Stimulated activated CD4-positive, alpha-beta T cell treated with anti-CD3 and anti-CD28 coated beads, Interleukin-12 subunit alpha, Interleukin-12 subunit beta, amount 100 ng/mL, for 24 hours (primary cell): ENCODE results near the gene FNBP1.
A peak's percentile ranks its signal among the peaks of the same experiment; 100 is the strongest.
"Not testable (repeated sequence)": the region's sequence is repeated elsewhere in the genome, so short reads cannot be mapped to it uniquely, and the experiment has no call there.

Experiments used
- DNase-seq, 2 experiments: peaks; one replicate each; pipeline ENCODE4 v3.0.0-alpha.2; 2020; ENCODE audit warnings: low read depth in 2 of 2

Gene FNBP1

DNA sequence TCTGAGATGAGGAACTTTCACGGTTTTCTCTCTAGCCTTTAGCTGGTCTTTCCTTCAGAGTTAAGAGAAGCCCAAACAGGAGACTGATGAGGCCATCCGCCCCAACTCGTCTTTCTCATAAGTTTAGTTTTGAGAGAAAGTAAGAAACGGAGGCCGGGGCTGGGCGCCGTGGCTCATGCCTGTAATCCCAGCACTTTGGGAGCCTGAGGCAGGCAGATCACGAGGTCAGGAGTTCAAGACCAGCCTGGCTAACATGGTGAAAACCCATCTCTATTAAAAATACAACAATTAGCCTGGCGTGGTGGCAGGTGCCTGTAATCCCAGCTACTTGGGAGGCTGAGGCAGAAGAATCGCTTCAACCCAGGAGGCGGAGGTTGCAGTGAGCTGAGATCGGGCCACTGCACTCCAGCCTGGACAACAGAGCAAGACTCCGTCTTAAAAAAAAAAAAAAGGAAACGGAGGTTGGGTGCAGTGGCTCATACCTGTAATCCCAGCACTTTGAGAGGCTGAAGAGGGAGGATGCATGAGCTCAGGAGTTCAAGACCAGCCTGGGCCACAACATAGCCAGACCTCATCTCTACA, 152.2 kb downstream of the FNBP1 start:
- not testable (repeated sequence) for DNase-seq

DNA sequence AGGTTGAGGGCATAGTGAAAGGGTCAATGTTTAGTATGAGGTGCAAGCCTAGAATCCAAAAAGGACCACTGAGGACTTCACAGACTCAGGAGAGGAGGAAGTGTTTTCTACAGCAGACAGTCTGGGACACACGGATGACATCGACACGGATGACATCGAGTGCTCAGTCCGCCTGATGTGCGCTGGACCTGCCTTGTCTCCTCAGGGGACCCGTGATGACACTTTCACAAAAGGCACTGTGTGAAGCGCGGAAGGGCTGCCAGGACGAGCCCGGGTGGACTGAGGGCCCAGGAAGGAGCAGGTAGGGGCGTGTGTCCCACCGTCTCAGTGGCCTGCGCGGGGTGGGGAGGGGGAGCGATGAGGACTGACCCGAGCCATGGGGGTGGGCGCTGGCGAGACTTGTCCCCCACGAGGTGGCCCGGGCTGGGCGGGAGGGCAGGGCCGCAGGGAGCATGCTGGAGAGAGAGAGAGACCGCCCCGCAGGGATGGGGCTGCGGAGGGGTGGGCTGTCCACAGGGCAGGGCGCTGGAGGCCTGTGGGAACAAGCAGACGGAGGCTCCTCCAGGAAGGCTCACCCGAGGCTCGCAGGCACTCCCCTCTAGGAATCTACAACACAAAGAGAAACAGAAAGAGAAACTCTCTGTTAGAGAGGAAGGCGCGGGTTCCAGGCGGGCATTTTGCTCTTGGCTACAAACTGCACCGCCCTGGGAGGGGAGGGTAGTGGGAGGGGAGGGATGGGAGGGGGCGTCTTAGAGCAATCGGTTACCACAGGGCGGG, 152.9 kb downstream of the FNBP1 start:
- peak; percentile 61 to 83 for DNase-seq

DNA sequence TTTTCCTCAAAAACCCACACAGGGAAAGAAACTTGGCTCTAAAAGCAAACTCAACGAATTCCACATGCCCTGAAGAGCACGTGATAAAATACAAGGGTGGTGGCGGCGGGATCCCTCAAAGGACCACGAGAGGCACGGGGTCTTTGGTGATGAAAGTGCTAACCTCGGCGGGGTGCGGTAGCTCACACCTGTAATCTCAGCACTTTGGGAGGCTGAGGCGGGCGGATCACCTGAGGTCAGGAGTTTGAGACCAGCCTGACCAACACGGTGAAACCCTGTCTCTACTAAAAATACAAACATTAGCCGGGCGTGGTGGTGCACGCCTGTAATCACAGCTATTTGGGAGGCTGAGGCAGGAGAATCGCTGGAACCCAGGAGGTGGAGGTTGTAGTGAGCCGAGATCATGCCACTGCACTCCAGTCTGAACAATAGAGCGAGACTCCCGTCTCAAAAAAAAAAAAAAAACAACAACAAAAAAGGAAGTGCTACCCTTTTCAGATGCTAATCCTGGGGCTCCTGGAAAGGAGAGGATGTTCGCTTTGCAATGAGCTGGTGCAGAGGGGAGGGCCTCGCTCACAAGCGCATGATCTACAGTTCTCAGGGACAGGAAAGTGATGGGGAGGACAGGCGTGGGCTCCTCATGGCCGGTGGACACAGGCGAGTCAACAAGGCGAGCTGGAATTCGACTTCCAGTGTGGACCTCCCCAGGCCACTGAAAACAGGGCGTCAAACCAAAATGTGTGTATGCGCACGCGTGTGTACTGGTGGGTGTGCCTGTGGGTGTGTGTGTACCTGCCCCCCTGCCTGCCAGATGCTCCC, 153.7 kb downstream of the FNBP1 start:
- DNase-seq: no peak

DNA sequence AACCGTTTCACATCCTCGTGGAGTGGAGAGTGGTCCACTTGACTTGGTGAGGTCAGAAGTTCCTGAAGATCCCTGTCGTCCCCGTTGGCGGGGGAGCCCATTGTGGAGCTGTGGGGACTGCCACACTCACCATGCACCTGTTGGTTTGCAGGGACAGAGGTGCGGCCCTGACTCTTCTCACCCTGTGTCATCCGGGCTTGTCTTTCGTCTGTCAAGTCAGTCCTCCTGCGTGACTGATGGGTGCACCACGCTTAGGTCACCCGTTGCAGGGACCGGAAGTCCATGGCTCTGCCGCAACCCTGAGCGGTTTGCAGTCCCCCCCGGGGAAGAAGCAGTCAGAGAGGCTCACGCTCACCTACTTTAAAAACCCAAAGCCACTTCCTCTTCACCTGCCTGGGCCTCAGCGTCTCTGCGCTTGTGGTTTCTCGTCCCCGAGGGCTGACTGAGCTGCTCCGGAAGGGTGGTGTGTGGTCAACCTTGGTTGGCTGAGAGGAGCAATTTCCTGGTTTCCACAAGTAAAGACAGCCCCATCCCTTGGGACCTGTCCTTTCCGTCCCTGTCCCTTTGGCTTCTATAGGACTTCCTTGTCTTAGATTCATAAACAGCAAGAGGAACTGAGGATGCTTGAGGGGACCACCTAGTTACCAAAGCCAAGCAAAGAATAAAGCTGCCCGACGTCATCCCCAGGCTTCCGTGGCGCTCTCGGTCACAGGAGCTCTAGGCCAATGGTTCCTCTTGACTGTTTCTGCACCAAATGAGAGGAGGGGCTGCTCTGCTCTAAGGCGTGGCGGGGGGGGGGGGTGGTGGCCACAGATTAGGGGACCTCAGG, 154.5 kb downstream of the FNBP1 start:
- peak; percentile 81 to 83 for DNase-seq

DNA sequence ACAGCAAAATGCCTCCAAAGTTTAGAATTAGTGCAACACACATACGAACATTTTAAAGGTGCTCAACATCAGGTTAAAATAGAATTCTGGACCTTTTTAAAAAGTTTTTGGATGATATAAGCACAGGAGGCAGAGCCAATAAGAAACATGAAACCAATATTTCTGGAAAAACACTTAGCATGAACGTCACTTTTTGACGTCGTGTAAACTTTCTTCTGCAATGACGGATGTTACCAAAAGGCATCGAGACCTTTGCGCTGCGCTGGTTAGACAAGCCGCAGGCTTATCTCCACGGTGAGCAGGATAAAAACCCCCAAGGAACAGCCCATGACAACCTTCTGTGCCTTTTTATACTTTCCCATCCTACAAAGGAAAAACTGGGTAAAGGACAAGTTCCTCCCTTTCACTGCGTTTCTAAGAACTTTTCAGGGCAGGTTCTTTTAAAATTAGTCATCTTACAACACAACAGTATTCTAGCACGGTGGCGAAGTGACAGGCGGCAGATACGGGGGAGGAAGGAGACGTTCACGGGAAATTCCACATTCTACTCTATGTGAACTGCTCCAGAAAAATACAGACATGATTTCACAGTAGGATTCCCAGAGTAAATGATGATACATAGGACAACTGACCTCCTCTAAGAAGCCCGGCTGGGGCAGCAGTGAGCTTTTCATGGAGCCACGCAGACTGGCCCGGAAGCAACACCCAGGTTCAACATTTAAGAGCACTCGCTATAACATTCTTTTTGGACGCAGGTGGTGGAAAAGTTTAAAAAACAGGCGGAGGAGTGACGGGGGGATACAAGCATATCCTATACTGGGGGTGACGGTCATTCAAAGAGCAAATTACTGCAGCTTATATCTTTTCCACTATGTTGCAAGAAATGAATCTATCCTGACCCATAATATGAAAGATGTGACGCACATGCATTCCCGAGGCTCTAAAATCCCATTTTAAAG, 155.4 kb downstream of the FNBP1 start:
- no peak for DNase-seq

DNA sequence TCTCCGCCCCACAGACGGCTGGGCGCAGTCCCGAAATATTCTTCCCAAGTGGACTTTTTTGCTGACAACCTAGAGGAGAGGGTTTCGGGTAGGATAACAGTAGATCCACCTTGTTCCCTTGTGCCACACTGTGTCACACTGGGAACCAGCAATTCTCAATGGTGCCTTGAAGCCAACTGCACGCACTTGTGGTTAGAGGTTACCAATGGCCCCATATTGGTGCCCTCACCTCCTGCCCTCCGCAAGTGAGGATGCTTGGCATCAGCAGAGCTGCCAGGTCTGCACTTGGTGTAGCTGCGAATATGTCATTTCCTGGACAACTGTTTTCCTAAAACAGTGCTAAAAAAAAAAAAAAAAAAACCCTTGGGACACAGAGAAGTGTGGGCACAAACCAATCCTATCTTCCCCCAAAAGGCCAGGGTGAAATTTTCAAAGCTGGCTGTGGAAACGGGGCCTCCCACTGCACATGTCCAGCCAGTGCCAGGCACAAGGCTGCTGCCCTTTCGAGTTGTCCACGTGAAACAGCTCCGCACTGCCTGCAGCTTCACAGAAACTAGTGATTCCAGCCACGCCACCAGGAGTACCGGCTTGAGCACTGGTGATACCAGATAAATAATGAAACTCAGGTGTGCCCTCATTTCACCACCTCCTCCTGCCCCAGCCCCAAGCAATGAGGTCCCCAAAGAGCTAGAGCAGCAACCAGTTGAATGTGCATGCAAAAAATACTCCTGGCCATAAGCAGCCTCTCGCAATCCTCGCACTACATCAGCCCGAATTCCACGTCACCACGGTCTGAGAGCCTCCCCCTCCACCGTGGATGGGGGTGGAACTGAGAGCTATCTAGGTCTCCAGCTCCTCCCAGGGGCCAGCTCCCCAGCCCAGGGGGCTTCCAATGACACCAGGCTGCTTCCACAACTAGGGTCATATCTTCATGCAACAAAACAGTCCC, 156.5 kb downstream of the FNBP1 start:
- DNase-seq: no peak

DNA sequence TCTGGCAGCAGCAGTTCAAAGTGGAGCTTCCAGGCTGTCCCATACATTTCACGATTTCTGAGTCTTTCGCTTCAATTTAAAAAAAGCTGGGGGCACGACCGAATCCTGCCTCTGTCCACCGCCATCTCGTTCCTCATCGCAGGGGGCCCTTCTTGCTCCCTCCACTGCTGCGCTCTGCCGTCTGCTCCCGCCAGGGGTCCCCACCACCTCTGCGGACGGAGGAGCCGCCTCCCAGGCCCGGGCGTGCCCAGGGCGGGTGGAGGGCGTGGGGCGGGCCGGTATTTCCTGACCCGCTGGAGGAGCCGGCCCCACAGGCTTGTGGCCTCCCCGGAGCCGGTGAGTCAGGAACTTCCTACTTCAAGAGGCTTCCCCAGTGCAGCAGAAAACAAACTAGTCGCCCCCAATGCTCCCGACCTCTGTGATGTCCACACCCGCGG, 157.3 kb downstream of the FNBP1 start:
- peak; percentile 80 to 93 for DNase-seq

DNA sequence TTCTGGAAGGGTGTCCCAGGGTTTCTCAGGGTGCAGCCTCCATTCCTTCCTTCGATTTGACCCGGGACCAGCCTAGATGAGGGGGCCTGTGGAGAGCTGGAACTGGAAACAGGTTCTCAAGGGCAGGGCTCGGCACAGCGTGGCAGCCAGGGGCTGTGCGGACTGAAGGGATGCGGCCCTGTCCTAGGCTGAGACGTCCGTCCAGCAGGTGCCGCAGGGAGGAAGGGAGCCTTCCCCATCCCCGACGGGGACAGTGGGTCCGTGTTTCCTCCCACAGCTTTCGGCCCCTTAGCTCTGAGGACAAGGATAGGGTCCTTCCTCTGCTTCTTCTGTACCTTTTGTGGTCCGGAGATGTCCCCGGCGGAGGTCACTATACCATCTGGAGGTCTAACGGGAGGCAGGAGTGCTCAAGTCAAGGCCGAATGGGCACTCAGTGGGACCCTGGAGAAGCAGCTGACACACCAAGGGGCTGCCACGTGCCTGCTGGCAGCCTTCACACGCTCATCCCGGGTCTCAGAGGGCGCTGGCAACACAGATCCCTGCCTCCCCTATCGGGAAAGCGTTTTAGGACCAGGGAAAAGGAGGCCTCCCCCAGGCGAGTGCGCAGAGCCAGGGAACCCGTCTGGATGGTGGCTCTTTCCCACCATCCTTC, 157.8 kb downstream of the FNBP1 start:
- DNase-seq: no peak

DNA sequence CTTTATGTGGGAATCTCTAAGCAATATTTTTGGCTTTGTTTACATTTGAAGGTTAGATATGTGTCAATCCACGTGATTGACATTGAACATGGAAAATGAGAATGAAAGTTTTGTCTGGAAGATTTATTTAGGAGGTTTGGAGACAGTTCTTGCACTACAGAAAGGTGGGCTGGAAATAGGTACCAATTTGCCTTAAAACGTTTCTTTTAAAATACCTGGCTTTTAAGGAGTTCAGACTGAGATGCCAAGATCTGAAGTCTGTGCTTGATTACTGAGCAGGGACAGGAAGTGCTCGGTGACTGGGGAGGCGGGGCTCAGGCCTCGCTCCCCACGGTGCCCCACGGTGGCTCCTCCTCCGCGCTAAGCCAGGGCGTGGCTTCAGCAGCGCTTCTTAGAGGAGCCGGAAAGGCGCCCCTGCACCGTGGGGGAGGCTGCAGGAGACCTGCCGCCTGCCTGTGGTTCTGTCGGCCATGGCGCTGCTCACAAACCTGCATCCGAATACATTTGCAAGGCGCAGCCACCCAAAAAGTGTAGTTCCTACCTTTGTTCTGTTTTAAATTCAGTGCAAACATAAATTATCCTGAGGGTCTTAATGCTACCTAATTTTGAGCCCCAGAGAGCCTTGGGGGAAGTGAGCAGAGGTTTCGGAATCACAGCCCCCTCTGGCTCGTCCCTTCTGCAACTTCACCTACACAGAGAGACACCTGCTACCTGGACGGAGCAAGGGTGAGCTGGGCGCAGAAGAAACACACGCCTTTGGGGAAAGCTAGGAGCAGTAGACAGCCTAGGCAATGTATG, 158.6 kb downstream of the FNBP1 start:
- DNase-seq: peak; percentile 86 to 95

DNA sequence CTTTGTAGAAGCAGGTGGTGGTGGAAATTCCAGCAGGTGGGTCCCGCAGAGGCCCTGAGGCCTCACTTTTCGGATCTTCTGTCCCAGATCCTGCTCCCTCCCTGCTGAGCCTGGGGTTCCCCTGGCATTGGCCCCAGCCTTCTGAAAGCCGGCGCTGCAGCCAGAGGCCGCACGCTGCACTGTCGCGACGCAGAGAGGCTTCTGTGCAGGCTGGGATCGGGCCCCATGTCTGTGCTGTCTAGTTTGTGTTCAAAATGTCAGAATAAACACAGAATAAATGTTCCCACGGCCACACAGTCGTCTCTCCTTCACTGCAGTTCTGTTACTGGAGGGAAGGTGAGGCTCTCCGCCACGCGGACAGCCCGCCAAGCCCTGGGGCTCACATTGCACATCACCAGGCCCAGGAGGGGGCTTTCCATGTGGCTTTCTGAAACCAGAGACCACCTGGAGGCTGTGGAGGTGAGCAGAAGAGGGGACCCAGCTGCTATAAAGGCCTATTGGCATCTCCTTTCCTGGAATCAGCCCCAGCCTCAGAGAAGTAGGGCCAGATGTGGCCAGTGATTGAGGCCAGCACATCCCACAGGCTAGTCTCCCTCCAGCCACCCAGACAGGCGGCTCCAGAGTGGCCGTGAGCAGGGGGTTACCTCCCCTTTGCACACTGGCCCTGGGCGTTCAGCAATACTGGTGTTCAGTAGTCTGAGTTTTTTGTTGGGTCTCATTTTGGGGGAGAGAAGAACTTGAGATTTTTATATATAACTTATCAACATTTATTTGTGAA, 161.3 kb downstream of the FNBP1 start:
- no peak for DNase-seq

DNA sequence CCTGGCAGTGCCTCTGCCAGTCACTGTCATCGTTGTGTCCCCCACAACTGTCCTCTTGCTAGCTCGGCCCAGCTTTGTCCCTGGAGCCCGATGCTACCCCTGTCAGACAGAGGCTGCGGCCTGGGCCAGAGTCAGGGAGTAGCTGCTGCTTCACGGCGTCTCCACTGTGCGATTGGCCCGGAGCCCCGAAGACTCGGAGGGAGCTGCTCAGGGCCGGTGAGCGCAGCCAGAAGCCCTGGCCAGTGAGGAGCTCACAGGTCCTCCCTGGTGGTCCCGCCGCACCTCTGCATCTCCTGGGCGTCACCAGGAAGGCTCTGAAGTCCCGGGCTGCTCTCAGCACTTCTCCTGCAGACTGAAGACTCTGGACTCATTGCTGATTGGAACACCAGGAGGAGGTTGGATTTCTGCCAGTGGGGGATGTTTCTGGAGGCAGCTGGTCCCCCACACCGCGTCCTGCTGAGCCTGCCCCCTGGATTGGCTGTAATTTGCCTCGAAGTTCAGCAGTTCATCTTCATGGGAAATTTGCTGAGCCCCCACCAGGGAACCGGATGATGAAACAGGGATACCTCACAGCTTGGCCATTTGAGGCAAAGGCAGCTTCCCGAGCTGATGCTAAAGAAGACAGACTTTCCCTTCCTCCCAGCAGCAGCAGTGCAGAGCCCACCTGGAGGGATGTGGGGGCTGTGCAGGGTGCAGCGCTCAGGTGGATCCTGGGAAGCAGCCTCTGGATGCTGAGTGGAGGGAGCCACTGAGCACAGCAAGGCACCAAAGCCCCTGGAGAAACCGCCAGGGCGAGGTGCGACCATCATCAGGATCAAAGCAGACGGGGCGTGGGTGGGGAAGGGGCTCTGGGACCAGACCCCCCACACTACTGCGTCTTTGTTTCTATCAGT, 162.1 kb downstream of the FNBP1 start:
- DNase-seq: no peak

DNA sequence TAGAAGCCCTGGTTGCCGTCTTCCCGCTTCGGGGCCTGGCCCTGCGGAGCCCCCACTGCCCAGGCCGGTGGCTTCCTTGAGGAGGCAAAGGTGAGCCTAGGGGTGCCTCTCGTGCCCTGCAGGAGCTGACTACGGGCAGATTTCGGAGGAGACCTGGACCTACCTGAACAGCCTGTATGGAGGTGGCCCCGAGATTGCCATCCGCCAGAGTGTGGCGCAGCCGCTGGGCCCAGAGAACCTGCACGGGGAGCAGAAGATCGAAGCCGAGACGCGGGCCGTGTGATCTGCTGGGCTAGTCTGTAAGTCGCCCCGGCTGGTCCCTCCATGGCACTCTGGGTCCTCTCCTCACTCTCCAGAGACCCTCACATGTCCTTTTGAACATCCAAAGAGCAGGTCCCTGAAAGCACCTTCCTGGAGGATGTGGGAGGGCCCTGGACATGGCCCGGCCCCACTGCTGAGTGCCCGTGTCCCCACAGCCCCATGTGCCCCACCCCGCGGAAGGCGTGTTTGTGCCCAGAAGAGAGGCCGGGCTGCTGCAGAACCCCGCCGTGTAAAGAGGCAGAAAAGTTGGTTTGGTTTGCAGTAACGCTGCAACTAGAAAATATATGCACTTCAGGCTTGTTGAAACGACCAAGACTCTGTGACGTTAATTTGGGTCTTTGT, 162.9 kb downstream of the FNBP1 start:
- DNase-seq: no peak

DNA sequence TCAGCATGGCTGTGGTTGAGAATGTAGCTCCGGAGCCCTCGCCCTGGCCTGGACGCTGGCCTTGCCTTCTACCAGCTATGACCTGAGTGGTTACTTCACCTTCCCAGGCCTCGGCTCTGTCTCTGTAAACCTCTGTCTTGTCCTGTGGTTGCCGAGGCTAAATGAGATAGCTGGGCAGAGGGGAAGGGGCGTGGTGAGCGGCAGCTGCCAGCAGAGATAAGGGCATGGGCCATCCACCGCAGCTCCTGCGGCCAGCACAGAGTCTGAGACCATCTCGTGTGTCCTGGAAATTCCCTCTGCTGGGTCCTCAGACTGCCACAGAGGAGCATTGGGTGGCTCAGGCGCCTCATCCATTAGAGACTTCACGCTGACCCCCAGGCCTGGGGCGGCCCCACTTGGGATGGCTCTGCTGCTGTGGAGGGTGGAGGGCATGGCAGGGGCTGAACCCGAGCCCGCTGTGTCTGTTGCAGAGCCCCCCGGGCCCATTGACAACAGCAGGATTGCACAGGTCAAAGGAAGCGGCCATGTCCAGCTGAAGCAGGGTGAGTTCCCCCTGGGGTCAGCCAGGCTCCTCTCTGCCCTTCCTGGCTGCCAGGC, 163.8 kb downstream of the FNBP1 start:
- DNase-seq: no peak

DNA sequence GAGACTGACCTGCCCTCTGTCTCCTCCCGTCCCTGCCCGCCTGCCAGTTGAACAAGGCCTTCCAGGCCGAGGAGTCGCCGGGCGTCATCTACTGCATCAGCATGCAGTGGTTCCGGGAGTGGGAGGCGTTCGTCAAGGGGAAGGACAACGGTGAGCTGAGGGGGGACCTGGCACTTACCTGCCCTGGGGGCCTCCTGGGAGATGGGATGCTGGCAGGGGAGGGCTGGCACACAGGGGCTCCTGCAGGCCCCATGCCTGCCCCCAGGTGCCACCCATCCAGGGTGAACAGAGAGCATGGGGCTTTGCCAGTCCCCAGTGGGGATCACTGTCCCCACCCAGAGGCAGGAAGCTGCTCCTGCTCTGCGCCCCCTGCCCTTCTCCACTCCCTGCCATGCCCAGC, 164.7 kb downstream of the FNBP1 start:
- DNase-seq: no peak

DNA sequence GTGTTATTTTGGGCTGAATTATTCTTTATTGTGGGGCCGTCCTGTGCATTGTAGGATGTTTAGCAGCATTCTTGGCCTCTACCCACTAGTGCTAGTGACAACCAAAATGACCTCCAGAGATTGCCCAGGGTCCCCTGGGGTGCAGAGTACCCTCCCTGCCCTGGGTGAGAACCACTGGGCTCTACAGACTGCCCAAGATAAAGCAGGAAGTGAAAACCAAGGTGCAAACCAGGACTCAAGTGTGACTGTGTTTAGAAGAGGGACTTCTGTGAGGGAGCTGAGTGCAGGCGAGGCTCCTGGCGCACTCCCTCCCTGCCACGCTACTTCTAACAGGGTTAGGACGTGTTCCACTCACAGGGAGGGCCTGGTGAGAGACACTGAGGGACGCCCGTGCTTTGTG, 166.2 kb downstream of the FNBP1 start:
- DNase-seq: no peak
